ENCODE data around the gene LMOD3.

Gene LMOD3

DNA sequence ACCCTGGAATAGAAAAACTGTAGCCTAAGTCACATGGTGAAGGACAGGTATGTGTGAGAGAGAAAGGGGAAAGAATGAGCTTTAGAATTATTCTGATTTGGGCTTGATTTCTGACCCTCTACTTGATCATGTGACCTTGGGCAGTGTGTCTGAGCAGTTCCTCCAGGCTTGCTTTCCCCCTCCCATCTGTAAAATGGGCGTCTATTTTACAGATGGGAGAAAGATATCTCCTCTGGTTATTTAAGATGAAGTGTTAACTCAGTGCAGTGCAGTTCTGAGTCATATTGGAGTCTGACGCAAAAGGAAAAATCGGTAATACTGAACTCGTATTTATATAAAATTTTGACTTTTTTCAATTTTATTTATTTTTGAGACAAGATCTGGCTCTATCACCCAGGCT lies 38.1 kb upstream of the LMOD3 start:
- DNase-seq (ENCODE audit: extremely low read depth, low read depth) = no peak
- no peak for TF ChIP-seq CTCF (IDR thresholded peaks at IDR 0.05; ENCODE audit: low read depth, low read length)

- no peak for TF ChIP-seq CTCF (IDR thresholded peaks at IDR 0.05; ENCODE audit: low read depth, low read length)
- DNase-seq (ENCODE audit: extremely low read depth, low read depth) = no peak
Measured at GRCh38 chr3:69160107-69160506, 37.7 kb upstream of the LMOD3 start.

DNA sequence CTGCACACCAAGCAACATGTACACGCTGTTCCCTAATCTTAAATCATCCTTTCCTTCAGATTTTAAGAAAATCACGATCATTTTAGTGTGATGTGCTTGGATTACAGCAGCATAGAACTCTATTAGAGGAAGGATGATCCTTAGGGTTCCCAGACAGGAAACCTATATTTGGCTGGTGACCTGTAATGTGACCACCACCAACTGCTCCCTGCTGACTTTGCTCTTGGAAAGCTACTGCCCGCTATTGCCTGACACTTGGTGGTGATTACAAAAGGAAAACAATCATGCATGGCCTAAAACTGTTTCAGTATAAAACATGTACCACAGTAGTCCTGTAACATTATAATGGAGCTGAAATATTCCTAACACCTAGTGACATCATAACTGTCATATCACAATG lies 27.2 kb upstream of the LMOD3 start:
- no peak for TF ChIP-seq CTCF (IDR thresholded peaks at IDR 0.05; ENCODE audit: low read depth, low read length)

GRCh38 chr3:69145688-69146087 lies 23.3 kb upstream of the LMOD3 start:
- no peak for DNase-seq (ENCODE audit: extremely low read depth, low read depth)
- no peak for TF ChIP-seq CTCF (IDR thresholded peaks at IDR 0.05; ENCODE audit: low read depth, low read length)

More for the DNA sequence above, 27.2 kb upstream of the LMOD3 start:
- DNase-seq (ENCODE audit: extremely low read depth, low read depth) = no peak

- DNase-seq (ENCODE audit: extremely low read depth, low read depth) = no peak
- TF ChIP-seq CTCF (IDR thresholded peaks at IDR 0.05; ENCODE audit: low read depth, low read length) = no peak
Measured at GRCh38 chr3:69144631-69145245, 22.3 kb upstream of the LMOD3 start.

DNA sequence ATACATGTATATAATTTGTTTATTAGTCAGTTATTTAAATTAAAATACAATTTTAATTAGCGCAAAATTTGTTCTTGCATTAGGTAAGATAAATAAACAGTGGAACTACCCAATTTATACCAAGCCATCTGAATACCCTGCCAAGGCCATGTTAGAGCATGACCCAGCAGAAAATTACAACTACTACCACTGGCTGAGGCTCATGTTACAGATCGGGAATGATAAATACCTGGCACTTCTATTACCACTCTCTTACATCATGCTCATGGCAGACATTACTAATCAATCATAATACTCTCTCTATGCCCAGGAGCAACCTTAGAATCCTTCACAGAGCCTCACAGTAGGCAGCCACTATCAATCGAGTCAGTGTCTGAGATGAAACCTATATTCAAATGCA lies 21.2 kb upstream of the LMOD3 start:
- no peak for DNase-seq (ENCODE audit: extremely low read depth, low read depth)
- TF ChIP-seq CTCF (IDR thresholded peaks at IDR 0.05; ENCODE audit: low read depth, low read length) = no peak

DNA sequence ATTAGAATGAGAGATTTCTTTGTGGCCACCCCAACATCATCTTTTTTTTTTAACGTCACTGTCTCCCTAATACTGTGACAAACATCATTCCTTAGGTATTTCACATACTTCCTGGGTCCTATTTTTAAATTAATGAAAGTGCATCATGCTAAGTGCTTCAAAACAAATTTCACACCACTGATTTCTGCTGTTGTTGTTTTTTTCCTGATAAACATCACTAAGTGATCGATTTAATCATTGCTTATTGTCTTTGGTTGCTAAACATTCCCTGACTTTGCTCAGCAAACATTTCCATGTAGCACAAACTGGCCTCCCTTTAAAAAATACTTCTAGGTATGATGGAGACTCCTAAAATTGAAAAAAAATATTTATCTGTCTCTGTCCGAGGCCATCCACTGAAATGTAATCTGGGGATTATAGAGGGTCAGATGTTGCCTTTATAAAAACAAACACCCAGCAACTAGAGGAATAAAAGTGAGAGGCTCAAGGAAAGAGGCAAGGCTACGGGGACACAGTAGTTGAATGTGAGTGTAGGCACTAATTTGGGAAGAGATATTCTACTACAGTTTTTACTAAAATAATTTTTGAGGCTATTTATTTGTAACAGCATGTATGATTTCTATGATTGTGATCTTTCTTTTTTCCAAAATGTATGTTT lies 20.5 kb upstream of the LMOD3 start:
- TF ChIP-seq CTCF (IDR thresholded peaks at IDR 0.05; ENCODE audit: low read depth, low read length) = no peak
- DNase-seq (ENCODE audit: extremely low read depth, low read depth) = no peak
